ENCODE results near the gene NPAS2.

GRCh38 chr2:100870652-100871531, 51.0 kb downstream of the NPAS2 start:
- TF ChIP-seq CTCF (conservative IDR thresholded peaks at IDR 0.05), result peak; percentile 35
- no peak for TF ChIP-seq ZFX (IDR thresholded peaks at IDR 0.05)

Data from C4-2B (cell line).